NCI-H748 (cell line): ENCODE measurements around the gene TACC3.

Experiments
- DNase-seq: peaks from one replicate; lab custom pipeline; 2025; ENCODE audit not compliant: unreplicated experiment; lab: John Stamatoyannopoulos, UW

TACC3 gene

DNA sequence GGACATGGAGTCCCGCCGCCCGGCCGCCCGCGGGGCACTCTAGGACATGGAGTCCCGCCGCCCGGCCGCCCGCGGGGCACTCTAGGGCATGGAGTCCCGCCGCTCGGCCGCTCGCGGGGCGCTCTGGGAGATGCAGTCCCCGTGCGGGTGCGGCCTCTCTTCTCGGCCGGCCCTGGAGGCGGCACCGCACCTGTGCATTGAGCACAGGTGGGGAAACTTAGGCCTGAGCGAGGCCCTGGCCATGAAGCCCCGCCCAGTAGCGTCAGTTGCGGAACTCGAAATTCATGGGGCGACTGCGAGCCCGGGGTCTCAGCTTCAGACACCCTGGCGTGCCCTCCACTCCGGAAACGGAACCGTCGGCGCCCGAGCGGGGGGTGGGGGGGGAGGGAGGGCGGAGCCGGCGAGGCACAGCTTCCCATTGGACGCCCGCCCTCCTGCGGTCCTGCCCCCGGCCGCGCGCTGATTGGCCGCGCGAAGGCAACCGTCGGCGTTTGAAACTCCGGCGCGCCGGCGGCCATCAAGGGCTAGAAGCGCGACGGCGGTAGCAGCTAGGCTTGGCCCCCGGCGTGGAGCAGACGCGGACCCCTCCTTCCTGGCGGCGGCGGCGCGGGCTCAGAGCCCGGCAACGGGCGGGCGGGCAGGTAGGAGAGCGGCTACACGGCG lies at the start of gene TACC3, which contains the start of gene TMEM129:
TSS of gene TACC3 (plus strand) at position 519 of the 663 bp plus-strand sequence. CDS start 1,901 bp downstream, outside the sequence.
TSS of gene TMEM129 (minus strand) at position 321 of the 663 bp plus-strand sequence. CDS start 486 bp downstream, outside the sequence.
- DNase-seq, result peak; percentile 90

DNA sequence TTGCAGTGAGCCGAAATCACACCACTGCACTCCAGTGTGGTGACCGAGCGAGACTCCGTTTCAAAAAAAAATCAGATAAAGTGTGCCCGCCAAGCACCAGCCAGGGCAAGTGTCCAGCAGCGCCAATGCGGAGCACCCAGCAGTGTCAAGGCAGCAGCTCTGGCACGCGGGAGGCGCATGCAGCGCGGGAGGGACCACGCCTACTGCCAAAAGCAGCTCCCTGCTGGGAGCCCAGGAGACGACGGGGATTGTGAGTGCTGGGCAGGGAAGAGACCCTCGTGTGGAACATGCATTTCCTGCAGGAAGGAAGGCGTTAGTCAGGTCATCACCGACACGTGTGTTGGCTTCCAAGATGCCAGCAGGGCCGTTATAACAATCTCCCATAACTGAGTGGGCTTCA lies 47.6 kb upstream of the TACC3 start:
- DNase-seq, result no peak

DNA sequence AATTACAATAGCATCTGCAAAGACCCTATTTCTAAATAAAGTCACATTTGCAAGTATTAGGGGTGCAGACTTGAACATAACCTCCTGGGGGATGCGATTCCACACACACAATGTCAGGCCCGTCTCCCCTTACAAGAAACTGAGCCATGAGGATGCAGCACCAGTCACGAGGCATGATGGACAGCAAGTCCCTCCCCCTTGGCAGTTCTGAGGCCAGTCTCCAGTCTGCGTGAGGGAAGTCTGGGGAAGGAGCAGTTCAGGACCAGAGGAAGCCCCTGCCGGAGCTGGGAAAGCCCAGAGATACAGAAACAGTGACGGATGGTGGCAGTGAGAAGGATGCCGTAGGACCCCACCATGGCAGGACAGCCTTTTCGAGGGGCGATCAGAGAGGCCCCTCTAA lies 46.6 kb upstream of the TACC3 start:
- DNase-seq, result no peak

DNA sequence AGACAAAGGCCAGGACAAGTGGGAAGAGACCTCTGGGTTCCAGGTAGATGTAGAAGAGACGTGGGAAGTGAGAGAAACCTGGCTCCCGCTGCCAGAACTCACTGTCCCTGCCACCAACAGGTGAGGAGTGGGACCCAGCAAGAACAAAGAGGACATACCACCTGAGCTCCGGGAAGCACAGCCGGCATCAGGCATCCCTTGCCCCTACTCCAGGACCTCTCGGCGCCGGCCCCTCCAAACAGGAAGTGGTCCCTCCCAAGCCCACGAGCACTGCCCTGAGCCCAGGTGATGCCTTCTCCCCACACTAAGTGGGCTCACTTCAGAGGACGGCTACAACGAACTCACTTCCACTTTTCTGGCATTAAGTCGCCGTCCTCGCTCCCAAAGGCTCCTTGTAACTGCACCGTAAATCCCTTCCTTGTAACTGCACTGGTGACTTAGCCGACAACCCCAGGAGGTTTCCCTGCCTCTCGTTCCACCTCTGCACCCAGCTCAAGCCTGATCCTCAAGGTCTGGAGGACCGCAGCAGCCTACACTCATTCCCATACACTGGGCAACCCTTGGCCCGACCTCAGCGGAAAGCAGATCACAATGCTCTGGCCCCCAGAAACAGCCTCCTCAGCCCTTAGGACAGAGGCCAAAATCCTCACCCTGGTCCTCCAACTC lies 46.1 kb upstream of the TACC3 start:
- no peak for DNase-seq

DNA sequence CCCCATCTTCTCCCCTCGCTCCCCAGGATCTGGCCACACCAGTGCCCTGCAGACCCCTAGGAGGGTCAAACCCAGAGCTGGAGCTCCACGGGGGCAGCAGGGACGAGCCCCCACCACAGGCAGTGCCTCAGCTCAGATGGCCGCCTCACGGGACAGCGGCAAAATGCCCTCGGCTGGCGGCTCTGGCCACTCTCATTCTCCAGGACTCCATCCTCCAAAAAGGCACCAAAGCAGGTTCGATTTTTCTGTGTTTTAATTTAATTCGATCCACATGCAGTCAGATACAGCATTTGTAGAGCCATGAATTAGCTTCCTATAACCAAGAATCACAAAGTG lies 45.6 kb upstream of the TACC3 start:
- no peak for DNase-seq

DNA sequence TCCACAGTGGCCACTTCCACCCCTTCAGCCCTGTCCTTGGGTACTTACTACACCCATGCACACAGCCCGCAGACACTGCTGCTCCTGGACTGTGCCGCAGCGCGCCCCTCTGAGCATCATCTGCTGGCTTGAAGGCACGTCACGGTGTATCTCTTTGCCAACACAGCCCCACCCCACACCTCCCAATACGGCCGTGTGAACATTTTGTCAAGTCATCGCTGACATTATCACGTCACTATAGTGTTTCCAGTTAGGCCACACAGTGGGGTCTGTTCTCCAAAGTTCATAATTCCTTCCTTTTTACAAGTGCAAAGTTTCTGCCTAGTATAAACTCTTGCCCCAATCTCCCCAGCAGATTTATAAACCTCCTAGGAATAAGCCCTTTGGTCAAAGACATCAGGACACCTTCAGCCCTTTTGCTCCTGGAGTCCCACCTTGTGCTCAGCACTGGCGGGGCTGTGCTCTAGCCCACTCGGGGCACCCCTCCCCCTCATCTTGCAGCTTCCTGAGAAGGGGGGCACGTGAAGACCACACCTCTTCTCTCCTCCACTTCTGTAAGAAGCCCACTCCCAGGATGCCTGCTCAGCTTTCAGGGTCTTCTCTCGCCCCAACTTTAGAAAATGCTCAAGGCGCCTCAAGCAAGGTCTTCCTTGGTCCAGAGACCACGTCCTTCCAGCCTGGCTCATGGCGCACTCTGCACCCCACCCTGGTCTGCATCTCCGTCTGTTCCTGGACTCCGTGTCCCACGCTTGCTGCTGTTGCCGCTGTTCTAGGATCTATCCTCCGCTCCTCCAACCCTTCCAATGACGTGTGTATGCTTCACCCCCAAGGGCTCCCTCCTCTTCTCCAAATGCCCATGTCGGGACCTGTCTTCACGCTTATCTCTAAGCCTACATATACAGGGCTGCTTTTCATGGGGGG lies 44.5 kb upstream of the TACC3 start:
- DNase-seq, result no peak

DNA sequence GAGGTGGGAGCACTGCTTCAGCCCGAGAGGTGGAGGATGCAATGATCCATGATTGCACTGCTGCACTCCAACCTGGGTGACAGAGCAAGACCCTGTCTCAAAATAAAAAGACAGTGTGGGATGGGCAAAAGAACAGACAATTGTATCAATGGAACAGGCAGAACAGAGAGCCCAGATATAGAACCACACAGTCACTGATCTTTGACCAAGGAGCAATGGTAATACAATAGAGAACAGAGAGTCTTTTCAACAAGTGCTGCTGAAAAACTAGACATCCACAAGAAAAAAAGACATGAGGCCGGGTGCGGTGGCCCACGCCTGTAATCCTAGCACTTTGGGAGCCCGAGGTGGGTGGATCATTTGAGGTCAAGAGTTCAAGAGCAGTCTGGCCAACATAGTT lies 43.1 kb upstream of the TACC3 start:
- DNase-seq, result no peak

DNA sequence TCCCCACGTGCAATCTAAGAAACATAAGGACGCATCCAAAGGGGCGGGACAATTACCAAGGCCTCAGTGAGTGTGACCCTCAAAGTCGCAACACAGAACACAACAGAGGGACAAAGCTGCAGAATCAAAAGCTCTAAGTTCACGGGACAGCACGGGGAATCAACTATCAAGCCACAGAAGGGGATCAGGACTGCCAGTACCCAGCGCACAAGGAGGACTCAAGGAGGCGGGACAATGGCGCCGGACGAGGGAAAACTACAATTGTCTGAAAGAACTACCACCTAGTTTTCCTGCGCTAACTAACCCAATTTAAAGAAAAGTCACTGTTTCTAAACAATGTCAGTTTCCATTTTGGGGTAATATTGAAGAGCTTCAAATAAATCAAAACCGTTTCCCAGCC lies 38.5 kb upstream of the TACC3 start:
- no peak for DNase-seq

DNA sequence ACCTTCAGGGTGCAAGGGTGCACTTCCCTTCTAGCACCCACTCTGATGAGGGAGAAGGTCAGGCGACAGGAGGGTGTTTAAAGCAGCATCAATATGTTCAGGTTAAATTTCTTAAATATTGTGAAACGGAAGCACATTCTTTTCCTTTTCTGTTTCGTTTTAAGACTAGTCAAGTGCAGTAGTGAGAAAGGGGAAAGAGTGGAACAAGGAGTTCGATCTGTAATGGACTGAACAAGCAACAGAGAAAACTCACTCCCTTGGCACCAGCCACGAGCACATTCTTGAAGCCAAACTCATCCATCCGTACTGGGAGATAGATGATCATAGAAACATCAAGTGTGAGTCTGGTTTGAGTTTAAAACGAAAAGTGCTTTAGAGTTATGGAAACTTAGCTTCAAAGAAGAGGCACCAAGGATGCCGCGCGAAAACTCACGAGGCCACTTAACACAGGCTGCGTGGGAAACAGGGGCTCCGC lies 38.0 kb upstream of the TACC3 start:
- no peak for DNase-seq

DNA sequence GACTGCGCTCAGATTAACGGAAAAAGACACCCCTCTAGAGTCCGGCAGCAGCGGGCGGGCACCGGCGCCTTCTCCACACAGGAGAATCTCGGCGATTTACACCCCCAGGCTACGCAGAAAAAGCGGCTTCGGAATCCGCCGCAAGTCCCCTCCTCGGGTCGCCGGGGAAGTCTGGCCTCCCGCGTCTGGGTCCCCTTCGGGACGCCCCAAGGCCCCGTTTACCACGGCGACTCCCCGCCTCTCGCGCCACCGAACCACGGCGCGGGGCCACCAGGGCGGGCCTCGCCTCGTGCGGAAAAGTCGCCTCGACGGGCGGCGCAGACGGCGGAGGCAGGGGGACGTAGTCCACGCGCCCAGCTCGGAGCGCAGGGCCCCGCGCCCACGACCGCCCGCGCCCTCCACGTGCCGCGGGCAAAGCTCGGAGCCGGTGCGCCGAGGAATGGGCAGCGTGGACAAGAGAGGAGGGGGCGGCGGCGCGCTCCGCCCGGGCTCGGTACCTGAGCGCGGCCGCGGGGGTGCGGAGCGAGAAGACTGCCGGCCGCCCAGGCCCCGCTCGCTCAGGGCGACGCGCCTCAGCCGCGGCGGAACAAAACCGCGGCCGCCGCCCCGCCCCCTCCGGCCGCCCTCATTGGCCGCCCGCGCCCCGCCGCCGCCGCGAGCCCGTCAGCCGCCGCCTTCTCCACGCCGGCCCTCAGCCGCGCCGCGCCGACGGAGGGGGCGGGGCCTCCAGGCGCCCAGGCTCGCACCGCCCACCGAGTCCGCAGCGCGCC lies 37.4 kb upstream of the TACC3 start, which contains the start of gene FAM53A:
TSS of gene FAM53A (minus strand) at position 578 of the 770 bp plus-strand sequence. CDS start 15,572 bp downstream, outside the sequence.
- DNase-seq, result peak; percentile 61

DNA sequence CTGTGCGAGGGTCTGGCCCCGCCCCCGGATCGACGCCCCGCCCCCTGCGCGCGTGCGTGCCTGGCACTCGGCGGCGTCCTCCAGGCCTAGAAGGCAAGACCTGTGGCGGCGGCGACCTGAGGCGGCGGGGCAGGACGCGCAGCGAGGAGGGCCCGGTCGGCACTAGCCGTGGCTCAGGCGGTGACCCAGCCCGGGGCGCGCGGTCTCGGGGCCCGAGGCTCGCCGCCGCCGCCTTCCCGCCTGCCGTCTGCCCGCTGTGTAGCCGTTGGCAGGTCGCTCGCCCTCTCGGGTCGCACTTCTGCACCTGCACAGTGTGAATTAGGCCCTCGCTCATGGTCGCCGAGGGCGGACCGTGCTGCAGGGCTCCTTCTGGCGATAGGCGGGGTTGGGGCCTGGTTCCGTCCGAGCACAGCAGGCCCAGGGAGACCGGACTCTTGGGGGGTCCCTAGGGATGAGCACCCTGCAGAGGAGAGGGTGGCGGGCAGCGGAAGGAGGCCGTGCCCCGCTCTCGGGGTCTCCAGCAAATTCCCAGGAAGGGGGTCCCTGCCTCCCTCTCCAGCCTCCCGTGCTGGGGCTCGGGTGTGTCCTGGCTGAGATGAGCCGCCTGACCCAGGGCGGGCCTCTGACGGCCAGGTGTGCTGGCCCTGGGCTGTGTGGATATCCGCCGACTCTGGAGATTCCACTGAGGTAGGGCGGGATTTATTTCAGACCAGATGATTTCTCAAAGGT lies 36.7 kb upstream of the TACC3 start:
- no peak for DNase-seq

DNA sequence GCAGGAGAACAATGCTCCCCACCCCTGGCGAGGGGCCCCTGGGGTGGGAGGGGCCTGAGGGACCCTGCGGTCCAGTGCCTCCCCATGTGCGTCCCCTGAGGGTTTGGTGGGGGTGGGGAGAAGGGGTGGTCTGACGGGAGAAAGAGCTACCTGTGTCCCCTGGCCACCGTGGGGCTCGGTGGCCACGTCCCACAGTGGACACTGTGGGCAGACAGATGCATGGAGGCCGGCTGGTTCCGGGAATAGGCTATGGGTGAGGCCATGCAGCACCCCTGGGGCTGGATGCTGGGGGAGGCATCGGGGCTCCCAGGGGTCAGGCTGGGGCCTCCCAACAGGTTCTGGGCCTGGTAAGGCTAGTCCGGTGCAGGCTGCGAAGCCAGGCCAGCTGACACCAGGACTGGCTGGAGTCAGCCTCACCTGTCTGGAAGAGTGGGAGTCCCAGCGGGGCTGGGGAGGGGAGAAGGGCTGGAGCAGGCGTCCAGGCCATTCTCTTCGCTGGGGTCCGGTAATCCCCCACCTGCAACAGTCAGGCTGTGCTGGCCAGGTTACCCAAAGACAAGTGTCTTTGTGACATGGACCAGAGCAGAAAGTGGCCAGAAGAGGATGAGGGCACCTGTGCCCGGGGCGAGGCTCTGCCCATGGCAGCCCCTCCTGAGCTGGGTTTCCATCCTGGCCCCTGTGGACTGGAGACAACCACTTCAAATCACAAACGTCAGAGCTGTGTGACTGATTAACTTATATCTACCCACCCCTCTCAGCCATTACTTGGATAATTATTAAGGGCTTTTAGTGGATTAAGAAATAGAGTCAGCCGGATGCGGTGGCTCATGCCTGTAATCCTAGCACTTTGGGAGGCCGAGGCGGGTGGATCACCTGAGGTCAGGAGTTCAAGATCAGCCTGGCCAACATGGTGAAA lies 35.8 kb upstream of the TACC3 start:
- no peak for DNase-seq

DNA sequence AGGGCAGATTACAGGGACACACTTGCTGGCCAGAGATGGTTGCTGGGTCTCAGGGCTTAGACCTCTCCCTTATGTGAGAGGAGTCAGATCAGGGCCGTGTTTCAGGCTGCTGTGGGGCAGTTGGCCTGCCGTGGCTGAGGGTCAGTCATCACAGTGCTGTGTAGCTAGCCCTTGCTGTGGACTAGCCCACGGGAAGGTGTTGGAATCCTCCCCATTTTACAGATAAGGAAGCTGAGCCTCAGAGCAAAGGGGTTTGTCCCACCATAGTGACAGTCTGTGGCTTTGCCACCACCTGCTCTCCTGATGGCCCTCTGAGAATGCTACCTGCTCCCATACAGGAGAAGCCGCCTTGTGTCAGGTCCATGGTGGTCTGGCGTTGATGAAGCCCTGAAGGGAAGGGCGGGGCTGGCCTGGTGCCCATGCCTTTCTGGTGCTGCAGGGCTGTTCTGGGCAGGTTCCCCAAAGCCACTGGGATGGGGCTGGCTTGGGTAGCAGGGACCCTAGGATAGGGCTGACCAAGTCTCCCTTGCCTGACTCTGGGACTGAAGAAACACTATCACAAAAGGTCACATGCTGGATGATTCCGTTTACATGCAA lies 34.8 kb upstream of the TACC3 start:
- no peak for DNase-seq

DNA sequence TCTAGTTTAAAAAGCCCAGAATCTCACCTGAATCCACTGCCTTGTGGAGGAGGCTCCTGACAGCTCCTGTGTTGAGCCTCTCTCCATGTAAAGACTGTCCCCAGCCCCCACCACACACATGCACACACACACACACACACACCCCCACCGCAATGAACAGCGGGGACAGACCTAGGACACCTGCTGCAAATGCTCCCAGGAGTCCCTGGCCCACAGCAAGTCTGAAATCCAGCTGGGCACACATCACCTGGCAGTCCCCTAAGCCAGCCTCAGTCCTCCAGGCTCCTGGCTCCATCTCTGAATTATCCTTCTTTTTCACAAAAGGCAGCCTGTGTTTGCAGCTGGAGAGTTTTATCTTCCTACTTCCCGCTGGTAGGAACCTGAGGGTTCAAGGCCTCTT lies 30.6 kb upstream of the TACC3 start:
- no peak for DNase-seq

DNA sequence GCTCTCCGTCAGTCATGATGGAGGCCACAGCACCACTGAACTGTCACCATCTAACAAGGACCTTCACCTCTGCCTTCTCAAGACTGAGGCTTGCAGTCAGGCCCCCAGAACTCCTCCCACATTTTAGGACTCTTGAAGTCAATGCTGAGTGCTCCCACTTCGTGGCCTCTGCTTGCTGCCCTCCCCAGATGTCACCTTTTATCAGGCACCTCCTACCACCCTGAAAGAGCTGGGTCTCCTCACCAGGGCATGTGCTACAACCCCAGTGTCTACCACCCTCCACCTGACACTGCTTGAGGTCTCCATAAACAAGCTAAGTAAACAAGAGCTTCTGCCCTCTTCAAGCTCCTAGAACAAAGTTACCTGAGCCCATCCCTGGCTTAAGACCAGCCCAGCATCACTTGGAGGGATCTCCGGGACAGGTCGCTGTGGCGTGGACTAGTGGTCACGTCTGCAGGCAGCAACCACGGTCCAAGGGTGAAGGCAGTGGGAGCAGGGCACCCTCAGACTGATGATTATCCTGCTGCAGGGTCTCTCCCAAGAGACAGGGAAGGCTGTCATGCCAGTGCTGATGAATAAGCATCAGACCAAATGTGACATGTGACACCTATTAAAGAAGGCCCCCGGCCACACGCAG lies 29.5 kb upstream of the TACC3 start:
- no peak for DNase-seq

DNA sequence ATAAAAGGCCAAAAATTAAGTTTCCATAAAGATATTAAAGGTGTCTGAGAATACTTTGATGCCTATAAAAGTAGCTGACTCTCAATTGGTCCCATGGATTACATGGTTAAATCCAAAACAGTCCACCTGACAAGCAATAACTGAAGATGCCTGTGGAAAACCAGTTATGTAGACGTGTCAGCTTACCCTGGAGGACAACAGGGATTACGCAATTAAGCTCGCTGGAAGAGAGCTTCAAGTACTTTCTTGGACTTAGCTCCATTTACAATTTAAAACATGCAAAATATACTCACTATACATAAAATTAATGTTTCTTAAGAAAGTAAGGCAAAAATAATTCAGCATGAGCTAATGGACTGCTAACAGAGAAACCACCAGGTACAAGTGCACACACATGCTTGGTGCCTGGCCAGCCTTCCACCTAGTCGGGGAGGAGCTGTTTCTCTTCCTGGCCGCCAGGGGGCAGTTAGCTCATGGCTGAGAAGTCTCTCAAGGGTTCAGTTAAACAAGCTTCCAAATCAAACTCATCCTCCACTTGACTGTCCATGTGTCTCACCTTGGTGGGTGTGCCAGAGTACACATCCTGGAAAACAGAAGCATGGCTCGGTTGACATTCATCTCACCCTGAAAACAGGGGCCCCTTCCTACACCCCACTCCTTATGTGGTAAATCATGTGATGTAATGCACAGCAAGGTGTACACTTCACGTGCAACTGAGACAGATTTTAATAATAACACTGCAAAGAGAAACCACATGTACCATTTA lies 28.0 kb upstream of the TACC3 start:
- peak; percentile 48 for DNase-seq

DNA sequence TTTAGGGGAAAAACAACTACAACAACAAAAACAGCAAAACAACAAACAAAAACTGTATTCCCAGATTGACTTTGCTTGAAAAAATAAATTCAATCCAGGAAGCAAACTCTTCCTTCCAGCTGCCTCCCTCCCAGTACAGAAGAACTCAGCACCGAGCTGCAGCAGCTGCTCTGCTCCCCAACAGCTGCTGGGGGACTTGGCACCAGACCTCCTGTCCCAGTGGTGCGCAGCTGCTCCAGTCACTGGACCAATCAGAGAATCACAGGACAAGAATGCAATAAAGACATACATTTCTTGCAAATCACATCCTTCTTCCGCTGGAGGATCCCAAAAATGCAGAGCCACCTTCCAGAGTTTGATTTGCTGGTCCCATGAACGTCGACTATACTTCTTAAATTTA lies 25.4 kb upstream of the TACC3 start:
- no peak for DNase-seq
